HepG2 (cell line): ENCODE results near the gene MCF2L. TPM values are rescaled to one million over a fixed set of nuclear protein-coding genes. Genes with fewer than 3 reads are reported as not detected.

Source experiments
- ATAC-seq: fragments of 200-7000 bp; cut with Tn5 transposase; 3 replicates; pipeline ENCODE4 v1.9.1; 2020; ENCODE audit warnings: mild to moderate bottlenecking, moderate library complexity
- BruUV-seq: library from RNA; stranded (reverse); fragments of 400-500 nt; replicated peaks from 2 replicates; lab custom pipeline; 2021; lab: Mats Ljungman, UMichigan
- CTCF ChIA-PET: fragments of 300-600 bp; formaldehyde crosslinking; extraction: SDS; loops from one replicate; lab custom pipeline; 2021; ENCODE audit warnings: low total read pairs, inconsistent platforms, low intra/inter-chr PET ratio; lab: Yijun Ruan, JAX
- POLR2A ChIA-PET: fragments of 350-600 bp; sonication (Branson Sonifier 250); formaldehyde crosslinking; loops from one replicate; lab custom pipeline; 2020; ENCODE audit warnings: antibody characterized with exemption, inconsistent platforms; lab: Yijun Ruan, JAX
- DNase-seq: peaks from one replicate; pipeline ENCODE4 v3.0.0-alpha.2; 2015; ENCODE audit warnings: low spot score
- FAIRE-seq: peaks from 3 replicates; lab custom pipeline; 2011; peaks lifted over from hg19 to GRCh38; lab: Jason Lieb, UNC
- H2AFZ ChIP-seq: one replicate; pipeline ENCODE4 v1.6.1; 2011; ENCODE audit warnings: low read length, inconsistent platforms
- H3K27ac ChIP-seq: fragments of 300-600 bp; 3 replicates; pipeline ENCODE4 v1.8.0; 2011; ENCODE audit warnings: mixed run types, mild to moderate bottlenecking, mixed read lengths, low read length, inconsistent platforms; ENCODE audit not compliant: insufficient read depth; ENCODE audit errors: extremely low read length
- H3K27me3 ChIP-seq, 2 experiments: fragments of 200-600 bp in 1 of 2; 2 replicates in 1 of 2; 3 replicates in 1 of 2; pipeline versions ENCODE4 v1.6.0 to v1.8.0; 2011; ENCODE audit warnings: low read length in 2 of 2, mild to moderate bottlenecking in 2 of 2, moderate library complexity in 2 of 2, inconsistent platforms in 1 of 2; ENCODE audit not compliant: insufficient read depth in 2 of 2, control insufficient read depth in 1 of 2
- H3K36me3 ChIP-seq, 2 experiments: fragments of 200-600 bp in 1 of 2; replicated peaks in 1 of 2; 2 replicates in 1 of 2; 3 replicates in 1 of 2; pipeline versions ENCODE4 v1.5.1 to v1.8.0; 2011; ENCODE audit warnings: low read length in 2 of 2, inconsistent platforms in 1 of 2; ENCODE audit not compliant: insufficient read depth in 2 of 2, control insufficient read depth in 1 of 2
- H3K4me1 ChIP-seq: 2 replicates; pipeline ENCODE4 v1.5.1; 2012; ENCODE audit warnings: low read length, inconsistent platforms; ENCODE audit not compliant: insufficient read depth
- H3K4me2 ChIP-seq: 2 replicates; pipeline ENCODE4 v1.6.0; 2011; ENCODE audit warnings: low read depth, low read length, inconsistent platforms
- H3K4me3 ChIP-seq, 3 experiments: fragments of 200-600 bp in 1 of 3; sonication (generic), shearing (Covaris generic) in 1 of 3; replicated peaks in 1 of 3; 2 replicates each; pipeline ENCODE4 v1.5.1; 2011 to 2016; ENCODE audit warnings: low read length in 3 of 3, inconsistent platforms in 2 of 3, low read depth in 2 of 3, mild to moderate bottlenecking in 2 of 3, control low read depth in 1 of 3, mixed read lengths in 1 of 3; ENCODE audit not compliant: insufficient read depth in 1 of 3
- H3K79me2 ChIP-seq: one replicate; pipeline ENCODE4 v1.6.1; 2011; ENCODE audit warnings: low read length, inconsistent platforms; ENCODE audit not compliant: insufficient read depth
- H3K9ac ChIP-seq: 2 replicates; pipeline ENCODE4 v1.6.0; 2011; ENCODE audit warnings: mild to moderate bottlenecking, low read depth, low read length, inconsistent platforms; ENCODE audit not compliant: insufficient read depth
- H3K9me3 ChIP-seq: 2 replicates; pipeline ENCODE4 v1.5.1; 2012; ENCODE audit warnings: mild to moderate bottlenecking, low read length
- H4K20me1 ChIP-seq: 2 replicates; pipeline ENCODE4 v1.6.0; 2011; ENCODE audit warnings: inconsistent platforms, mild to moderate bottlenecking, low read length, moderate library complexity; ENCODE audit not compliant: insufficient read depth
- CBX2 ChIP-seq, 2 experiments: fragments of 200-600 bp in 1 of 2; sonication (generic); formaldehyde crosslinking in 1 of 2; IDR thresholded peaks; 2 replicates each; pipeline versions ENCODE4 v1.7.0 to v1.8.1; 2018 to 2022; ENCODE audit warnings: low read depth in 2 of 2, low read length in 1 of 2, mild to moderate bottlenecking in 1 of 2, missing genetic modification reagents in 1 of 2
- GTF2F1 ChIP-seq: fragments of 150-350 bp; IDR thresholded peaks from 2 replicates; pipeline ENCODE4 v1.6.1; 2014; ENCODE audit warnings: low read length
- HIVEP1 ChIP-seq: sonication (generic); formaldehyde crosslinking; IDR thresholded peaks from 2 replicates; pipeline ENCODE4 v1.4.0; 2020; ENCODE audit warnings: mild to moderate bottlenecking, missing genetic modification reagents
- KLF16 ChIP-seq, 2 experiments: sonication (generic) in 1 of 2; formaldehyde crosslinking in 1 of 2; IDR thresholded peaks; 2 replicates each; pipeline versions ENCODE4 v1.6.1 to v1.8.0; 2016 to 2023; ENCODE audit warnings: missing genetic modification reagents in 2 of 2, missing compliant biosample characterization in 1 of 2
- MEIS2 ChIP-seq: sonication (generic); formaldehyde crosslinking; IDR thresholded peaks from 2 replicates; pipeline ENCODE4 v1.9.0; 2021; ENCODE audit warnings: mild to moderate bottlenecking, missing genetic modification reagents
- RNF219 ChIP-seq: sonication (generic); formaldehyde crosslinking; IDR thresholded peaks from 2 replicates; pipeline ENCODE4 v1.5.0; 2020; ENCODE audit warnings: mild to moderate bottlenecking, missing genetic modification reagents
- XBP1 ChIP-seq: sonication (generic); formaldehyde crosslinking; IDR thresholded peaks from 2 replicates; pipeline ENCODE4 v1.5.0; 2020; ENCODE audit warnings: missing genetic modification reagents
- ZIK1 ChIP-seq: sonication (generic); formaldehyde crosslinking; IDR thresholded peaks from 2 replicates; pipeline ENCODE4 v1.5.0; 2020; ENCODE audit warnings: mild to moderate bottlenecking, low read depth, missing genetic modification reagents, borderline replicate concordance
- ZUFSP ChIP-seq: sonication (generic); formaldehyde crosslinking; IDR thresholded peaks from 2 replicates; pipeline ENCODE4 v1.9.0; 2021; ENCODE audit warnings: missing genetic modification reagents, mild to moderate bottlenecking, borderline replicate concordance
- WGBS: methylation state at CpG from one replicate; pipeline ENCODE4 v1.1.6; 2017; ENCODE audit warnings: low lambda C conversion rate; 5-methylcytosine and 5-hydroxymethylcytosine counted together
- in situ Hi-C: cut with HindIII; loops from 2 replicates; pipeline ENCODE4 v1.10.0; 2017; ENCODE audit warnings: low pct_unique_long_range_greater_than_20kb; ENCODE audit not compliant: extremely low pct_ligation_motif_present
- intact Hi-C: fragments of 100-400 bp; cut with micrococcal nuclease; formaldehyde crosslinking; loops from one replicate; pipeline ENCODE4 v1.10.0; 2022; ENCODE audit not compliant: unreplicated experiment
- polyA plus RNA-seq, 8 experiments: library from polyadenylated mRNA; depleted of rRNA in 3 of 8; stranded (reverse) in 7 of 8; unstranded in 1 of 8; fragments of >200 nt; fragmentation: Illumina TruSeq in 4 of 8; extraction: Trizol in 4 of 8; gene quantifications; 2 replicates each; pipeline versions ENCODE4 v1.2.1 to v1.2.3, GENCODE V29; 2011 to 2016; ENCODE audit warnings: low read depth in 4 of 8, missing spikeins in 1 of 8, mixed read lengths in 1 of 8; ENCODE audit not compliant: insufficient read depth in 1 of 8
- total RNA-seq, 5 experiments: library from RNA; depleted of rRNA; stranded (reverse); fragments of >200 nt; fragmentation: Illumina TruSeq; extraction: Trizol; gene quantifications; 2 replicates each; pipeline ENCODE4 v1.2.3, GENCODE V29; 2016; ENCODE audit warnings: low read depth in 1 of 5

The MCF2L gene
- total and polyA plus RNA-seq, 2 of the 13 experiments (the other 11 are each of a cell fraction or from before 2014, with no cell fraction given): 19.4 to 28.4 TPM

GRCh38 chr13:112923962-112924361 is 45.1 kb upstream of the MCF2L start:
- Histone ChIP-seq H3K4me3 (no peak overlapping the region), H3K79me2 (no peaks in the 10 kb centered on the region), H2AFZ (no peak overlapping the region), H3K4me1 (peaks cover 36% of the 10 kb centered on the region), H3K36me3 (no peaks in the 10 kb centered on the region; a peak in 2 of 5 replicates), H3K9me3 (0 out of 2 replicates have a peak, but pooled peaks cover 4% of the 10 kb centered on the region), H3K27ac (no peak overlapping the region), H4K20me1 (no peaks in the 10 kb centered on the region), H3K9ac (no peak overlapping the region), H3K27me3 (no peaks in the 10 kb centered on the region), H3K4me2 (no peak overlapping the region)
- intact Hi-C loops: no loop called here
- FAIRE-seq (no peak), ATAC-seq (no peak), DNase-seq (no peak)
- CTCF ChIA-PET: no interaction called here
- TF ChIP-seq GTF2F1 (no peak), XBP1 (CRISPR knock-in tag) (no peak), ZIK1 (no peak), KLF16 (CRISPR knock-in tag; IDR thresholded peaks at IDR 0.05) (no peak), HIVEP1 (CRISPR knock-in tag) (no peak), MEIS2 (no peak), ZUFSP (CRISPR knock-in tag) (no peak), CBX2 (IDR thresholded peaks at IDR 0.05; ENCODE audit: low read depth, low read length) (no peak), CBX2 (CRISPR knock-in tag; IDR thresholded peaks at IDR 0.05; ENCODE audit: low read depth) (no peak), RNF219 (no peak)
- POLR2A ChIA-PET: no interaction called here
- no TSS peak for BruUV-seq
- WGBS: 96% methylated on average over 12 of the region's 12 CpGs
- in situ Hi-C loops: no loop called here
